Measurements from ENCODE around the gene FBRSL1.

FBRSL1 gene

GRCh38 chr12:132445884-132446632, 43.9 kb upstream of the FBRSL1 start:
- no peak for DNase-seq (ENCODE audit: low read depth, low spot score)
- ChIA-PET CTCF (no interaction called here), POLR2A (no interaction called here)
- TF ChIP-seq CTCF (IDR thresholded peaks at IDR 0.05; ENCODE audit: insufficient read depth, low read length, missing control alignments) = no peak
- peak overlapping the region; percentile 12; the same call in 1 of the 2 replicates for H3K4me3 ChIP-seq (ENCODE audit: low read depth, low read length)

- ChIA-PET CTCF (no interaction called here), POLR2A (no interaction called here)
- TF ChIP-seq CTCF (IDR thresholded peaks at IDR 0.05; ENCODE audit: insufficient read depth, low read length, missing control alignments) = no peak
- no peak for DNase-seq (ENCODE audit: low read depth, low spot score)
- no peak overlapping the region for H3K4me3 ChIP-seq (ENCODE audit: low read depth, low read length)
Observed at GRCh38 chr12:132446633-132447326, 43.2 kb upstream of the FBRSL1 start.

GRCh38 chr12:132447327-132447720, 42.6 kb upstream of the FBRSL1 start:
- TF ChIP-seq CTCF (IDR thresholded peaks at IDR 0.05; ENCODE audit: insufficient read depth, low read length, missing control alignments) = no peak
- CTCF ChIA-PET = no interaction called here
- no peak for DNase-seq (ENCODE audit: low read depth, low spot score)

DNA sequence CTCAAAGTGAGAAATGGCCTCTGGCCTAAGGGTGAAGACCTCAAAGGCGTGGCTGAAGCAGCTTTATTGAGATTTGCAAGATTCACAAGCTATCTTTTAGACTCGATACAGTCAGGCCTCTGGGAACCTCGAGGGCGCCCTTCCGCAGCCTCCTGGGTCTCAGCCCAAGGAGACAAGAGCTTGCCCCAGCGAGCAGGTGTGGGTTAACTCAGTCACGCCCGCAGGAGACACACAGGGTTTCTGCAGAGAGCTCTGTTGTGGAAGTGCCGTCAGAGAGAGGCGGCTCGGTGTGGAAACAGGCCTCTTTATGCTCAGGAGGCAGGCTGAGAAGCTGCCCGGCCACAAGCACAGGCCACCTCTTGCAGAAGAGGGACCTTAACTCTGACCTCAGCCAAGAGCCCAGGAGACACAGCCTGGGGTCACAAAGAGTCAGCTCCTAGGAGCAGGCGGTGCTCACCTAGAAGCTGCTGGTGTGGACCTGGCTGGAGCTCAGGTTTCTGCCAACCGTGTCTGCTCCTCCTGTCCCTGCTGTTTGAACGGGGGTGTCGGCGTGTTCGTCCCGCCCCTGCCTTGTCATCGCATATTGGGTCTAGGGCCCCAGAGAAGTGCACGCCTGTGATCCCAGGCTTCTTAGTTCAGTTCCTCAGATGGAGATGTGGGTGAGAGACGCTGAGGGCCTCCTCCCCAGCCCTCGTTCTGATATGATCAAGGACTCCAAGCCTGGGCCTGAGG, 42.1 kb upstream of the FBRSL1 start:
- H3K4me3 ChIP-seq (ENCODE audit: low read depth, low read length) = no peak overlapping the region
- no peak for TF ChIP-seq CTCF (IDR thresholded peaks at IDR 0.05; ENCODE audit: insufficient read depth, low read length, missing control alignments)
- no peak for DNase-seq (ENCODE audit: low read depth, low spot score)
- CTCF ChIA-PET = no interaction called here
- POLR2A ChIA-PET = no interaction called here

More at GRCh38 chr12:132447327-132447720, 42.6 kb upstream of the FBRSL1 start:
- no peak overlapping the region for H3K4me3 ChIP-seq (ENCODE audit: low read depth, low read length)
- POLR2A ChIA-PET = no interaction called here

- H3K4me3 ChIP-seq (ENCODE audit: low read depth, low read length) = no peak overlapping the region
- ChIA-PET CTCF (no interaction called here), POLR2A (no interaction called here)
- no peak for TF ChIP-seq CTCF (IDR thresholded peaks at IDR 0.05; ENCODE audit: insufficient read depth, low read length, missing control alignments)
- DNase-seq (ENCODE audit: low read depth, low spot score) = no peak
Observed at GRCh38 chr12:132448463-132448820, 41.5 kb upstream of the FBRSL1 start.

Data from AG04449 (cell line).